NCI-H2227 (cell line): ENCODE data around the gene CACNB4.
"Not testable (repeated sequence)": the region's sequence is repeated elsewhere in the genome, so short reads cannot be mapped to it uniquely, and the experiment has no call there.

Source experiments
- DNase-seq: peaks from one replicate; lab custom pipeline; 2025; ENCODE audit not compliant: unreplicated experiment; lab: John Stamatoyannopoulos, UW

Gene CACNB4

GRCh38 chr2:151907286-151908203 lies 191.3 kb downstream of the CACNB4 start:
- no peak for DNase-seq

GRCh38 chr2:151906633-151906998 lies 192.2 kb downstream of the CACNB4 start:
- DNase-seq = no peak

GRCh38 chr2:151905963-151906632 lies 192.7 kb downstream of the CACNB4 start:
- DNase-seq = no peak

GRCh38 chr2:151904807-151905206 lies 194.0 kb downstream of the CACNB4 start:
- DNase-seq = no peak

- DNase-seq = no peak
Measured at GRCh38 chr2:151904021-151904420, 194.8 kb downstream of the CACNB4 start.

GRCh38 chr2:151902829-151903228 lies 196.0 kb downstream of the CACNB4 start:
- DNase-seq = no peak

GRCh38 chr2:151900331-151900730 lies 198.5 kb downstream of the CACNB4 start:
- DNase-seq = no peak

GRCh38 chr2:151899156-151899555 lies 199.7 kb downstream of the CACNB4 start:
- no peak for DNase-seq

GRCh38 chr2:151891566-151892194 lies 207.2 kb downstream of the CACNB4 start:
- DNase-seq = no peak

- DNase-seq = no peak
Measured at GRCh38 chr2:151887164-151887563, 211.7 kb downstream of the CACNB4 start.

- no peak for DNase-seq
Measured at GRCh38 chr2:151886241-151886640, 212.6 kb downstream of the CACNB4 start.

- no peak for DNase-seq
Measured at GRCh38 chr2:151882786-151883445, 215.9 kb downstream of the CACNB4 start.

- no peak for DNase-seq
Measured at GRCh38 chr2:151881342-151881741, 217.5 kb downstream of the CACNB4 start.

- DNase-seq = no peak
Measured at GRCh38 chr2:151880586-151880985, 218.3 kb downstream of the CACNB4 start.

GRCh38 chr2:151878655-151879563 lies 219.9 kb downstream of the CACNB4 start:
- no peak for DNase-seq

GRCh38 chr2:151878204-151878603 lies 220.6 kb downstream of the CACNB4 start:
- DNase-seq = no peak

GRCh38 chr2:151875631-151876030 lies 223.2 kb downstream of the CACNB4 start:
- not testable (repeated sequence) for DNase-seq

- DNase-seq = no peak
Measured at GRCh38 chr2:151872463-151872862, 226.4 kb downstream of the CACNB4 start.

GRCh38 chr2:151869291-151869690 lies 229.6 kb downstream of the CACNB4 start:
- DNase-seq = no peak

GRCh38 chr2:151862700-151863099 lies 236.1 kb downstream of the CACNB4 start:
- no peak for DNase-seq
